ENCODE measurements around the gene PPP2R2C. TPM values are rescaled to one million over a fixed set of nuclear protein-coding genes. Genes with fewer than 3 reads are reported as not detected.

The PPP2R2C gene
- total RNA-seq, 1 experiment from 2014 or later = 8.1 TPM

DNA sequence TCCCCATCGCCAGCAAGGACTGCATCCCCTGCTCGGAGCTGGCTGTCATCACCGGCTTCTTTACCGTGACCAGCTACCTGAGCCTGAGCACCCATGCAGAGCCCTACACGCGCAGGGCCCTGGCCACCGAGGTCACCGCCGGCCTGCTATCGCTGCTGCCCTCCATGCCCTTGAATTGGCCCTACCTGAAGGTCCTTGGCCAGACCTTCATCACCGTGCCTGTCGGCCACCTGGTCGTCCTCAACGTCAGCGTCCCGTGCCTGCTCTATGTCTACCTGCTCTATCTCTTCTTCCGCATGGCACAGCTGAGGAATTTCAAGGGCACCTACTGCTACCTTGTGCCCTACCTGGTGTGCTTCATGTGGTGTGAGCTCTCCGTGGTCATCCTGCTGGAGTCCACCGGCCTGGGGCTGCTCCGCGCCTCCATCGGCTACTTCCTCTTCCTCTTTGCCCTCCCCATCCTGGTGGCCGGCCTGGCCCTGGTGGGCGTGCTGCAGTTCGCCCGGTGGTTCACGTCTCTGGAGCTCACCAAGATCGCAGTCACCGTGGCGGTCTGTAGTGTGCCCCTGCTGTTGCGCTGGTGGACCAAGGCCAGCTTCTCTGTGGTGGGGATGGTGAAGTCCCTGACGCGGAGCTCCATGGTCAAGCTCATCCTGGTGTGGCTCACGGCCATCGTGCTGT is 171.2 kb downstream of the PPP2R2C start:
- no peak for DNase-seq

More for the DNA sequence above, 171.2 kb downstream of the PPP2R2C start:
- Histone ChIP-seq H3K4ac (ENCODE audit: low read depth, low read length) (no peak overlapping the region), H2BK20ac (ENCODE audit: low read depth, low read length, poor library complexity, severe bottlenecking) (no peak overlapping the region), H2AK5ac (ENCODE audit: insufficient read length, low read length) (no peak overlapping the region), H3K4me2 (ENCODE audit: insufficient read depth, insufficient read length, low read length) (no peak overlapping the region), H3K79me1 (ENCODE audit: insufficient read depth, low read depth, low read length, poor library complexity, severe bottlenecking) (no peaks in the 10 kb centered on the region), H3K79me2 (ENCODE audit: insufficient read depth, low read length) (no peaks in the 10 kb centered on the region), H3K18ac (ENCODE audit: insufficient read length, low read depth, low read length) (no peak overlapping the region), H3T11ph (ENCODE audit: low read length) (no peak overlapping the region), H2BK5ac (ENCODE audit: insufficient read length, low read length) (no peak overlapping the region), H3K27me3 (ENCODE audit: insufficient read depth, low read length) (no peaks in the 10 kb centered on the region), H4K20me1 (ENCODE audit: control insufficient read depth, insufficient read depth, insufficient read length) (no peaks in the 10 kb centered on the region), H3K9me3 (ENCODE audit: control insufficient read depth, low read depth, low read length) (no peaks in the 10 kb centered on the region), H2BK15ac (ENCODE audit: low read depth, low read length) (no peak overlapping the region), H3K56ac (ENCODE audit: insufficient read length, low read depth, low read length) (no peak overlapping the region), H4K5ac (ENCODE audit: insufficient read length, low read depth, low read length) (no peak overlapping the region), H3K27ac (ENCODE audit: insufficient read length, low read depth, low read length) (no peak overlapping the region), H2AFZ (ENCODE audit: low read length) (no peak overlapping the region), H3K4me1 (ENCODE audit: insufficient read depth, low read length) (no peaks in the 10 kb centered on the region), H3K14ac (ENCODE audit: insufficient read depth, low read length) (no peak overlapping the region), H2BK120ac (ENCODE audit: low read depth, low read length, poor library complexity, severe bottlenecking) (no peak overlapping the region), H4K8ac (replicated peaks; ENCODE audit: insufficient read length, low read depth, low read length) (no peak overlapping the region), H4K91ac (ENCODE audit: insufficient read length, low read depth, low read length) (no peak overlapping the region), H2BK12ac (ENCODE audit: insufficient read length, low read depth, low read length) (no peak overlapping the region), H3K23me2 (ENCODE audit: insufficient read length, low read depth, low read length, poor library complexity, severe bottlenecking) (no peaks in the 10 kb centered on the region), H3K9ac (ENCODE audit: extremely low read depth, insufficient read length, low read length) (no peak overlapping the region), H3K23ac (ENCODE audit: insufficient read length, low read depth, low read length) (no peak overlapping the region)
- TF ChIP-seq, protein P1, sequence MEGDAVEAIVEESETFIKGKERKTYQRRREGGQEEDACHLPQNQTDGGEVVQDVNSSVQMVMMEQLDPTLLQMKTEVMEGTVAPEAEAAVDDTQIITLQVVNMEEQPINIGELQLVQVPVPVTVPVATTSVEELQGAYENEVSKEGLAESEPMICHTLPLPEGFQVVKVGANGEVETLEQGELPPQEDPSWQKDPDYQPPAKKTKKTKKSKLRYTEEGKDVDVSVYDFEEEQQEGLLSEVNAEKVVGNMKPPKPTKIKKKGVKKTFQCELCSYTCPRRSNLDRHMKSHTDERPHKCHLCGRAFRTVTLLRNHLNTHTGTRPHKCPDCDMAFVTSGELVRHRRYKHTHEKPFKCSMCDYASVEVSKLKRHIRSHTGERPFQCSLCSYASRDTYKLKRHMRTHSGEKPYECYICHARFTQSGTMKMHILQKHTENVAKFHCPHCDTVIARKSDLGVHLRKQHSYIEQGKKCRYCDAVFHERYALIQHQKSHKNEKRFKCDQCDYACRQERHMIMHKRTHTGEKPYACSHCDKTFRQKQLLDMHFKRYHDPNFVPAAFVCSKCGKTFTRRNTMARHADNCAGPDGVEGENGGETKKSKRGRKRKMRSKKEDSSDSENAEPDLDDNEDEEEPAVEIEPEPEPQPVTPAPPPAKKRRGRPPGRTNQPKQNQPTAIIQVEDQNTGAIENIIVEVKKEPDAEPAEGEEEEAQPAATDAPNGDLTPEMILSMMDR (conservative IDR thresholded peaks at IDR 0.05) = no peak
- Mint-ChIP-seq H3K4me3 (no peak overlapping the region; a peak in 1 of 5 replicates), H3K27ac (0 out of 7 replicates have a peak overlapping the region, but pooled peaks of 1 of the 3 experiments have one; percentile 39), H3K9me3 (no peaks in the 10 kb centered on the region), H3K36me3 (ENCODE audit: insufficient read depth in 1 of 3, low read depth in 3 of 3) (peaks cover 23 to 39% (median 35%) of the 10 kb centered on the region in 3 experiments; a peak in 6 of 7 replicates), H3K4me1 (0 out of 4 replicates have a peak, but pooled peaks cover 0 to 2% of the 10 kb centered on the region in 2 experiments), H3K27me3 (ENCODE audit: low read depth) (peaks cover 4% of the 10 kb centered on the region)
- WGBS (ENCODE audit: extremely low coverage, insufficient read length, low lambda C conversion rate) = no CpG with 5 or more reads among the region's 35 CpGs

All from H9 (cell line).